ENCODE results near the gene FIBCD1. TPM values are rescaled to one million over a fixed set of nuclear protein-coding genes. Genes with fewer than 3 reads are reported as not detected.

FIBCD1 gene
- total RNA-seq, 1 donor from 2014 or later, result 0.53 TPM

DNA sequence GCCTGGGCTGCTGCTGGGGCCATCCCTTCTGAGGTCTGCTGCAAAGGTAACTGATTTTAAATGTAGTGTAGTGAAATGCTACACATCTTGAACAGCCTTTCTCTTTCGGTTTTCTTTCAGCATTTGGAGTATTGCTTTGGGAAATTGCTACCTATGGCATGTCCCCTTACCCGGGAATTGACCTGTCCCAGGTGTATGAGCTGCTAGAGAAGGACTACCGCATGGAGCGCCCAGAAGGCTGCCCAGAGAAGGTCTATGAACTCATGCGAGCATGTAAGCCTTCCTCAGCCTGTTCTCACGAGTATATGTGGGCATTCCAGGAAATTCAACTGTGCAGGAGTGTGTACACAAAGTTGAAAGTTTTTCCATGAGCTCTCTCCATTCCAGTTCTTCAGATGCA, 60.8 kb downstream of the FIBCD1 start:
- Mint-ChIP-seq H3K4me3 (no peak overlapping the region), H3K27me3 (no peaks in the 10 kb centered on the region), H3K27ac (no peak overlapping the region), H3K4me1 (ENCODE audit: unreplicated experiment) (no peaks in the 10 kb centered on the region), H3K36me3 (peaks cover 24% of the 10 kb centered on the region), H3K9me3 (no peaks in the 10 kb centered on the region)
- DNase-seq (ENCODE audit: extremely low spot score, unreplicated experiment), result no peak
- TF ChIP-seq, protein P1, sequence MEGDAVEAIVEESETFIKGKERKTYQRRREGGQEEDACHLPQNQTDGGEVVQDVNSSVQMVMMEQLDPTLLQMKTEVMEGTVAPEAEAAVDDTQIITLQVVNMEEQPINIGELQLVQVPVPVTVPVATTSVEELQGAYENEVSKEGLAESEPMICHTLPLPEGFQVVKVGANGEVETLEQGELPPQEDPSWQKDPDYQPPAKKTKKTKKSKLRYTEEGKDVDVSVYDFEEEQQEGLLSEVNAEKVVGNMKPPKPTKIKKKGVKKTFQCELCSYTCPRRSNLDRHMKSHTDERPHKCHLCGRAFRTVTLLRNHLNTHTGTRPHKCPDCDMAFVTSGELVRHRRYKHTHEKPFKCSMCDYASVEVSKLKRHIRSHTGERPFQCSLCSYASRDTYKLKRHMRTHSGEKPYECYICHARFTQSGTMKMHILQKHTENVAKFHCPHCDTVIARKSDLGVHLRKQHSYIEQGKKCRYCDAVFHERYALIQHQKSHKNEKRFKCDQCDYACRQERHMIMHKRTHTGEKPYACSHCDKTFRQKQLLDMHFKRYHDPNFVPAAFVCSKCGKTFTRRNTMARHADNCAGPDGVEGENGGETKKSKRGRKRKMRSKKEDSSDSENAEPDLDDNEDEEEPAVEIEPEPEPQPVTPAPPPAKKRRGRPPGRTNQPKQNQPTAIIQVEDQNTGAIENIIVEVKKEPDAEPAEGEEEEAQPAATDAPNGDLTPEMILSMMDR (conservative IDR thresholded peaks at IDR 0.05), result no peak

DNA sequence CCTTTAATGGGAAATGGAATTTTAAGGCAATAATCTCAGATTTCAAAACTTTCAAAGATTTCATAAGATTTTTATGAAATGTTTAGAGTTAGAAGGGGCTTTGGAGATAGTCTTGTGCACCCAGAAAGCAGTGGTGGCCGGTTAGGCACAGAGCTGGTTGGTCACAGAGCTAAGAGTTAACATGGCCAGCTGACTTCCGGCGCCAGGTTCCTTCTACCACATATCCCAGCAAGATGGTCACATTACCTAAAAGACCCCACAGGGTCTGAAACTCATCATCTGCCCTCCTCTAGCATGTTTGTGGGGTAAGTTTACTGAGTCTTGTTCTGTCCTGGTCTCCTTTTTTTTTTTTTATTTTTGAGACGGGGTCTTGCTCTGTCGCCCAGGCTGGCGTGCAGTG, 61.7 kb downstream of the FIBCD1 start:
- TF ChIP-seq, protein P1 (conservative IDR thresholded peaks at IDR 0.05), result no peak
- Mint-ChIP-seq H3K27me3 (no peaks in the 10 kb centered on the region), H3K4me1 (ENCODE audit: unreplicated experiment) (no peaks in the 10 kb centered on the region), H3K4me3 (no peak overlapping the region), H3K9me3 (no peaks in the 10 kb centered on the region), H3K27ac (no peak overlapping the region), H3K36me3 (peaks cover 25% of the 10 kb centered on the region)
- no peak for DNase-seq (ENCODE audit: extremely low spot score, unreplicated experiment)

DNA sequence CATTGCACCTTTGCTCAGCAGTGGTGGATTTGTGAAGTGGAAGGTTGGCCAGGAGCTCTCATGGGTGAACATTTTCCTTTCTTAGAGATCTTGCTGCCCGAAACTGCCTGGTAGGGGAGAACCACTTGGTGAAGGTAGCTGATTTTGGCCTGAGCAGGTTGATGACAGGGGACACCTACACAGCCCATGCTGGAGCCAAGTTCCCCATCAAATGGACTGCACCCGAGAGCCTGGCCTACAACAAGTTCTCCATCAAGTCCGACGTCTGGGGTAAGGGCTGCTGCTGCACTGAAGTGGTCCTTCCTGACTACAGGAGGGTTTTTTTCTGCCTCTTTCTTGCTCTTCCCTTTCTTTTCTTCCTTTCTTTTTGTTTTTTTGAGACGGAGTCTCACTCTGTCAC, 64.3 kb downstream of the FIBCD1 start:
- H3K4me1 Mint-ChIP-seq (ENCODE audit: unreplicated experiment), result peaks cover 8% of the 10 kb centered on the region
- no peaks in the 10 kb centered on the region for H3K9me3 Mint-ChIP-seq
- no peak for DNase-seq (ENCODE audit: extremely low spot score, unreplicated experiment)
- peaks cover 31% of the 10 kb centered on the region for H3K36me3 Mint-ChIP-seq
- TF ChIP-seq, protein P1 (conservative IDR thresholded peaks at IDR 0.05), result no peak
- H3K27me3 Mint-ChIP-seq, result no peaks in the 10 kb centered on the region
- H3K4me3 Mint-ChIP-seq, result no peak overlapping the region
- no peak overlapping the region for H3K27ac Mint-ChIP-seq

DNA sequence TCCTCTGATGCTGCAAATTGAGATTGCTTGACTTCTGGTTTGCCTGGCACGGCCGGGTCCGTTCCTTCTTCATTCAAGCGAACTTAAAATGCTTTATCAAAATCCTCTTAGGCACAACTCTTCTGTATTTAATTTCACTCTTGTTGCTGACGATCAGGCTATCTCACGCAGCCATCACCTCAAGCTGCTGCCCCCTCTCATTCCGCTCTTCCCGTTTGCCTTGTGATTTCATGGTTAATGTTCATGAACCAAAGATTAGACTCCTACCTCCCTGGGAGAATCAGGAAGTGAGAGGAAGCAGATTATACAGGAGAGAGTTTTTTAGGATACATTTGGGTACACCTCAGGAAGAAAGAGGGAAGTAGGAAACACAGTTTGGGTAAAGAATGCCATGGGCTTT, 65.1 kb downstream of the FIBCD1 start:
- H3K27ac Mint-ChIP-seq, result no peak overlapping the region
- peaks cover 8% of the 10 kb centered on the region for H3K4me1 Mint-ChIP-seq (ENCODE audit: unreplicated experiment)
- no peak overlapping the region for H3K4me3 Mint-ChIP-seq
- no peaks in the 10 kb centered on the region for H3K27me3 Mint-ChIP-seq
- peaks cover 26% of the 10 kb centered on the region for H3K36me3 Mint-ChIP-seq
- no peak for DNase-seq (ENCODE audit: extremely low spot score, unreplicated experiment)
- TF ChIP-seq, protein P1 (conservative IDR thresholded peaks at IDR 0.05), result no peak
- no peaks in the 10 kb centered on the region for H3K9me3 Mint-ChIP-seq

DNA sequence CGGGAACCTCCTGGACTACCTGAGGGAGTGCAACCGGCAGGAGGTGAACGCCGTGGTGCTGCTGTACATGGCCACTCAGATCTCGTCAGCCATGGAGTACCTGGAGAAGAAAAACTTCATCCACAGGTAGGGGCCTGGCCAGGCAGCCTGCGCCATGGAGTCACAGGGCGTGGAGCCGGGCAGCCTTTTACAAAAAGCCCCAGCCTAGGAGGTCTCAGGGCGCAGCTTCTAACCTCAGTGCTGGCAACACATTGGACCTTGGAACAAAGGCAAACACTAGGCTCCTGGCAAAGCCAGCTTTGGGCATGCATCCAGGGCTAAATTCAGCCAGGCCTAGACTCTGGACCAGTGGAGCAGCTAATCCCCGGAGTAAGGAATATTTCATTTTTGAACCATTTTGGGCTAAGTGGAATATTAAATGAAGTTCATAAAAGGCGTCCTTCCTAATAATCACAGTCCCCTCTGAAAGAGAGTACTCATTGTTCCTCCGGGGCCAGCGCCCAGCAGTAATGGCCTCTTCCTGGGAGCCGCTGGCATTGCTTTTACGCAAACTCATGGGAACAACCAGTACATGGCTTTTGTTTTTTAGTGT, 66.0 kb downstream of the FIBCD1 start:
- H3K4me3 Mint-ChIP-seq, result no peak overlapping the region
- peaks cover 12% of the 10 kb centered on the region for H3K4me1 Mint-ChIP-seq (ENCODE audit: unreplicated experiment)
- H3K27ac Mint-ChIP-seq, result no peak overlapping the region
- peaks cover 26% of the 10 kb centered on the region for H3K36me3 Mint-ChIP-seq
- H3K27me3 Mint-ChIP-seq, result no peaks in the 10 kb centered on the region
- H3K9me3 Mint-ChIP-seq, result no peaks in the 10 kb centered on the region
- TF ChIP-seq, protein P1 (conservative IDR thresholded peaks at IDR 0.05), result no peak
- no peak for DNase-seq (ENCODE audit: extremely low spot score, unreplicated experiment)

DNA sequence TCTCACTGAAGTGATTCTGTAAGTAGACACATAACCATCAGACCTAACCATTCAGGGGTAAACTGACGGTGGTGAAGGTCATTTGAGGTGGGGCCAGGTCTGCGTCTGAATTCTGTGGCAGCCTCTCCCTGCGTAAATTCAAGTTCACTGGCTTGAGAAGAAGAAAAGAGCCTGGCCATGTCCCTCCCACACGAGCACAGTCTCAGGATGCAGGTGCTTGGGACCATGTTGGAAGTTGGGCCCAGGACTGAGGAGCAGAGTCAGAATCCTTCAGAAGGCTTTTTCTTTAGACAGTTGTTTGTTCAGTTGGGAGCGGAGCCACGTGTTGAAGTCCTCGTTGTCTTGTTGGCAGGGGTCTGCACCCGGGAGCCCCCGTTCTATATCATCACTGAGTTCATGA, 66.5 kb downstream of the FIBCD1 start:
- peaks cover 12% of the 10 kb centered on the region for H3K4me1 Mint-ChIP-seq (ENCODE audit: unreplicated experiment)
- H3K4me3 Mint-ChIP-seq, result no peak overlapping the region
- no peaks in the 10 kb centered on the region for H3K9me3 Mint-ChIP-seq
- TF ChIP-seq, protein P1 (conservative IDR thresholded peaks at IDR 0.05), result no peak
- H3K36me3 Mint-ChIP-seq, result peaks cover 26% of the 10 kb centered on the region
- H3K27me3 Mint-ChIP-seq, result no peaks in the 10 kb centered on the region
- DNase-seq (ENCODE audit: extremely low spot score, unreplicated experiment), result no peak
- H3K27ac Mint-ChIP-seq, result no peak overlapping the region
